Hematopoietic multipotent progenitor cell treated with erythropoietin and hydrocortisone succinate and interleukin-3 and kit ligand, for 8 days (in vitro differentiated cells): Measurements from ENCODE around the gene GRK3.

Experiments
- DNase-seq: peaks from one replicate; pipeline ENCODE4 v3.0.0-alpha.2; 2015

The GRK3 gene

DNA sequence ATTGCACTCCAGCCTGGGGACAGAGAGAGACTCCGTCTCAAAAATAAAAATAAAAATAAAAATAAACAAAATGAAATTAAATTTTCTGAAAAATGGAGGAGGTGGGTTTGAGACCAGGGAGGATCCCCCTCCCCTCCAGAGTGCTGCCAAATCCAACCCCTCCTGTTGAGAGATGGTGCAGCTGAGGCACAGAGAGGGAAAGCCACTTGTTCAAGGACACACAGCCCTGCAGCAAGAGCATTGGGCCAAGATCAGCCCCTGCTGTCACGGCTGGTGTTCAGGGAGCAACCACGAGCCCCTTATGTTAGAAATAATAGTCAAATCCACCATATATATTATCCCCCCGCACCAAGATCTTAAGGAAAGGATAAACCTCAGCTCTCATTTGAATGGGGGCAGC lies 180.2 kb downstream of the GRK3 start:
- DNase-seq, result no peak

DNA sequence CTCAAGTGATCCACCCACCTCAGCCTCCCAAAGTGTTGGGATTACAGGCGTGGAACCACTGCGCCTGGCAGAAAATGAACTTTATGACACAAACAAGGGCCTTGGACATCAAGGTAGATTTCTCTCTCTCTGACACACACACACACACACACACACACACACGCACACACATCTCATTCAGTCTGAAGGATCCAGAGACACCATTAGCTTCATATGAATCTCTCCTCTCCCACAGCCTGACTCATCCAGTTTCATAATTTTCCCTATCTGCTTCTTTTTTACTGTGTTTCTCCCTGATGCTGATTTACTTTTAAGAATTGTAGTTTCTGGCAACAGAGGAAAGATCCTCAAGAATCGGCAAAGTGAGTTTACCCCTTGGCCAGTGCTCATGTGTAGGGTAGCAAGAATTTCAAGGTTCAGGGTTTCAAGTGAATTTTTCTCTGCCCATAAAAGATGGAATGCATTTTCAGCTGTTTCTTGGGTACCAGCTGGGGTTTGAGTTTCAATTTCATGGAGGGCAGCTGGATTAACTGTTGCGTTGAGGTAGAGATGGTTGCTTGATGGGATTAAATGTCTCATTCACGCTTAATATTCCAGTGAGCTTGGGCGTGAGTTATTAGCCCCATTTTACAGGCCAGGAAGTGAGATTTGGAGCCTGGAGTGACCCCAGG lies 181.0 kb downstream of the GRK3 start:
- no peak for DNase-seq

DNA sequence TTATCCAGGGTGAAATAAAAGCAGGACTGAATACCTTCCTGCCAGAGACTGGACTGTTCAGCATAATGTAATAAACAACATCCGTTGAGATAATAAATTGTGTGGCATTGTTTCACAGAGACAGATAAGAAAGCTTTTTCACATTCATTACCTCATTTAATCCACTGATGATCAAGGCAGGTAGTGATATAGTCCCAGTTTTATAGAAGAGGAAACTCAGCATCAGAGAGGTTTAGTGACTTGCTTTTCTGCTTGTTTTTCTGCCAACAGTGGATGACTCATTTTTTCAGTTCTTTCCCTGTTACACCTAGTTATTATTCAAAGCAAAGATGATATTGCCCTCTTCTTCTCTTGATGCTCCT lies 181.5 kb downstream of the GRK3 start:
- no peak for DNase-seq

GRCh38 chr22:25747245-25747944 lies 182.9 kb downstream of the GRK3 start:
- DNase-seq, result no peak

DNA sequence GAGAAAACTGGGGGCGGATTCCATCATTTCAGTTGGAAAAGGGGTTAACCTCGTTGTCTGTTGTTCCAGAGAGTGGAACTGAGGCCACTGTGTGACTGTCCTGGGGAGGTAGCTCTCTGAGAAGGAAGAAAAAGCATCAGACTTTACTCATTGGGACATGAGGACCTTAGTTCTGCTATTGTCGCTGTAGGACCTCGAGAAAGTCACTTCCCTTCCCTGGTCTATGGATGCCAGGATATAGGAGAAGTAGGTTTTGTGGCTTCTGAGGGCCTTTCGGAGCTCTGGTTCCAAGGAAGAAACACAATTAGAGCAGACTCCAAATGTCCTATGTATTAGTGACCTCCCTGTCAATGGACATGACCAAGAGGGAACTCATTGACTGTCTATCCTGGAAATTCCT lies 183.7 kb downstream of the GRK3 start:
- DNase-seq, result no peak

DNA sequence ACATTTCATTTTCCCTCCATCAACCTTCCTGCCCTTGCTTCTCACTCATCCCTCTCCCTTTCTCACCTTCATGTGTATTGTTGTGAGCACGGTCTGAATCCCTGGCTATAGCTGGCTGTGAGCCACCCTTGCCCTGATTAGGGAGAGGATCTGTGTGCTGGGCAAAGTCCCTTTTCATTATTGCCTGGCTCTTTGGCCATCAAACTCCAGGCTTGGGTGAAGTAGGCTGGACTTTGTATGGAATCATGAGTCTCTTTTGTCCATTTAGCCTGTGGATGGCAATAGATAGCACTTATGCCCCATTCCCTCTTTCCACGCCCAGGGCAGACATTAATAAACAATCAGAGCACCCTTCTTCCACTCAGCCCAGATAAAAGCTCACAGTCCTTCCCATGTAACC lies 184.2 kb downstream of the GRK3 start:
- no peak for DNase-seq

- no peak for DNase-seq
Observed at GRCh38 chr22:25749420-25750169, 185.1 kb downstream of the GRK3 start.

DNA sequence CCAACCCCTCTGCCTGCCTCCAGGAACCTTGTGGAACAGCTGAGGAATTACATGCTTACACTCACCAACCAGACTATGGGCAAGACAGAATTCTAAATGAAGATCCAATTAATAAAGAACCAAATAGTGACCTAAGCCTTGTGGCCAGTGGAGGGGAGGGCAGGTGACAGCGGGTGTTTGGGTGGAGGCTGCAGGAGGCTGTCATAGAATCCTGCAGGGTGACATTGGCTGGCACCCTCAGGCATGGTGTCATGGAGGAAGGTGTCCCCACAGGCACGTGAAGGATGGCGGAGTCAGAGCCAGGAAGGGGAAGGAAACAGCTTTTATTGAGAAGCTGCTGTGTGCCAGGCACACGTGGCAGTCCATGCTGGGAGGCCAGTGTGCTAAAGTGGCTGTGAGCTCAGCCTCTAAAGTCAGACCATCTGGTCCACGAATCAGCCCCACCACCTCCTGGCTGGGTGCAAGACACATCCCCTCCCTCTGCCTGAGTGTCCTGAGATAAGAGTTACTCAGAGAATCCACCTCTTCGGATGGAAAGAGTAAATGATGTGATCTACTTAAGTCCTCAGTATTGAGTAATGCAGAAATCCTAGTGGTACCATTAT lies 186.2 kb downstream of the GRK3 start:
- peak; percentile 25 for DNase-seq

DNA sequence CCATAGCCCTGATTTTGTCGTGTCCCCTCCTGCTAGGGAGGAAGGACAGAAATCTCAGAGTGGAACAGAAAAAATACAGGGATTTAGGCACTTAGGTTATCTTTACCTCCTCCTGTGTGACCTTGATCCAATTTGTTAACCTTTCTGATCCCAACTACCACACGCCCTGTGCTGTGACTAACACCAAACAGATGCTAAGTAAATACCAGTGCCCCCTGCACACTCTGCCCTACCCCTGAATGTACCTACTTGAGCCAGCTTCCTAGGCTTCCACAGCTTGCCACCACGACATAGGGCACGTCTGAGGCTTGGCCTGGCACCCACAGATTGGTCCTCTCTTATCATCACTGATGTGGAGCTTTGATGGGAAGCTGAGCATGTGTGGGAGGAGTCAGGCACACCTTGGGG lies 186.7 kb downstream of the GRK3 start:
- no peak for DNase-seq

DNA sequence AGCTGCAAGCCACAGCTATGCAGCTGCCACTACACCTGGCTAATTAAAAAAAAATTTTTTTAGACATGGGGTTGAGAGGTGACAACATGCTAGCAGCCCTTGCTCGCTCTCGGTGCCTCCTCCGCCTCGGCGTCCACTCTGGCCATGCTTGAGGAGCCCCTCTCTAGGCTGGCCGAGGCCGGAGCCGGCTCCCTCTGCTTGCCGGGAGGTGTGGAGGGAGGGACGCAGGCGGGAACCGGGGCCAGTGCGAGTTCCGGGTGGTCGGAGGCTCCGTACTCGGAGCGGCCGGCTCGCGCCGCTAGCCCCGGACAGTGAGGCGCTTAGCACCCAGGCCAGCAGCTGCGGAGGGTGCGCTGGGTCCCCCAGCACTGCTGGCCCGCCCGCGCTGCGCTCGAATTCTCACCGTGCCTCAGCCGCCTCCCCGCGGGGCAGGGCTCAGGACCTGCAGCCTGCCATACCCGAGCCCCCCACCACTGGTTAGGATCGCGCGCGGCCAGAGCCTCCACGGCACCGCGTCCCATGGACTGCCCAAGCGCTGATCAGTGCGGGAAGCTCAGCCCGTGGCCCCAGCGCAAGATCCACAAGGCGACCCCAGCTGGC lies 188.2 kb downstream of the GRK3 start:
- no peak for DNase-seq

- DNase-seq, result no peak
Observed at GRCh38 chr22:25753252-25753651, 188.8 kb downstream of the GRK3 start.

- no peak for DNase-seq
Observed at GRCh38 chr22:25754527-25755202, 190.2 kb downstream of the GRK3 start.

- DNase-seq, result no peak
Observed at GRCh38 chr22:25757686-25758085, 193.2 kb downstream of the GRK3 start.

DNA sequence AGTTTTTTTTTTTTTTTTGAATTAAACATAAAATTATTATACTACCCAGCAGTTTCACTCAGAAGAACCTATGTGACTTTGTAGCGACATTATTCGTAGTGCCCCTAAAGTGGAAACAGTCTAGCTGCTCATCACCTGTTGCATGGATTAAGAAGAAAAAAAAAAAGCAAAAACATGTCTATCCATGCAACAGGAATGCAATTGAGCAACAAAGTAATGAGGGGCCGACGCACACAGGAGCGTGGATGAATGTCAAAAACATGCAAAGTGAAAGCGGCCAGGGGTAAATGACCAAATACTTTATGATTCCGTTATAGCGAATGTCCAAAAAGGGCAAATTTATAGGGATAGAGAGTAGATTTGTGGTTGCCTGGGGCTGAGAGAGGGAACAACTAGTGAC lies 193.8 kb downstream of the GRK3 start:
- DNase-seq, result no peak

GRCh38 chr22:25759825-25760231 lies 195.4 kb downstream of the GRK3 start:
- DNase-seq, result peak; percentile 8

GRCh38 chr22:25760294-25760693 lies 195.8 kb downstream of the GRK3 start:
- DNase-seq, result no peak

- no peak for DNase-seq
Observed at GRCh38 chr22:25760848-25761595, 196.5 kb downstream of the GRK3 start.

DNA sequence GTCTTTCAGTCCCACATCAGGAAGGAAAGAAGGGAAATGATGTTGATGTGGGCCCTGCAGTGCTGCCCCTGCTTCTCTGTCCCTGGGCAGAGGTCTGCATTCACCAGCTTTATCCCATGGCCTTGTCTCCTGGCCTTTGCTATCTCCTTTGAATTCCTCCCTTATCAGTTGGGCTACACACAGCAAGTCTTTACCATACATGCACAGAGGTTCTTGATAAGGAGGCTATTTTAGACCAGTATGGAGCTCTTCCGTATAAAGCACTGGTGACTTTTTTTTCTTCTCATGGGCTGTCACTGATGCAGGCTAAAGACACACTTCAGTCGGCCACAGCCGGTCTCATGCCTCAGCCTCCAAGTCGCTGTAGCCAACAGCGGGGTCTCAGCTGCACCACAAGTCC lies 197.7 kb downstream of the GRK3 start:
- DNase-seq, result peak; percentile 73

- DNase-seq, result no peak
Observed at GRCh38 chr22:25763239-25763777, 198.8 kb downstream of the GRK3 start.

GRCh38 chr22:25764270-25765015 lies 200.0 kb downstream of the GRK3 start:
- DNase-seq, result no peak

DNA sequence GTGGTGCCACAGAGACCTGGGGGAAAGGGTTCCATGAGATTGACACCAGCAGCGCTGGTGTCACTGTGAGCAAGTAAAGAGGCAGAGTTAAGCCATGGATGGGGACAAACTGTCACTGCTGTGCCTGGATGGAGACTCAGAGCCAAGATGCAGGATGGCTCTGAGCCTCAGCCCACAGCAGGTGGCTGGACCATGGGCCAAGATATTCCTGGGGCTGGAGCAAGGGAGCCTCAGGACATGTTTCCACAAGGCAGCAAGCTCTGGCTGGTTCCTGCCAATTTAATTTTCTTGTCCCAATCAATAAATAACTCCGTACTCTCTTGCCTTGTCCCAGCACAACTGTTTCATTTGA lies 200.5 kb downstream of the GRK3 start:
- DNase-seq, result no peak
